Measurements from ENCODE around the gene SAPCD2. TPM values are rescaled to one million over a fixed set of nuclear protein-coding genes. Genes with fewer than 3 reads are reported as not detected.

SAPCD2 gene
- total RNA-seq, 2 donors from 2014 or later: 19.2 to 57.8 TPM

GRCh38 chr9:137022662-137023008 lies 47.7 kb downstream of the SAPCD2 start:
- Histone ChIP-seq H3K27me3 (no peaks in the 10 kb centered on the region), H3K36me3 (no peaks in the 10 kb centered on the region), H3K4me1 (peaks cover 25% of the 10 kb centered on the region), H3K9ac (ENCODE audit: low read depth in 2 of 2, low read length in 2 of 2) (no peak overlapping the region), H3K27ac (peak overlapping the region; percentile 63), H3K4me3 (no peak overlapping the region), H3K9me3 (no peaks in the 10 kb centered on the region)
- intact Hi-C loops (cut with DNase I): no loop called here
- no peak for DNase-seq
- TF ChIP-seq CTCF (IDR thresholded peaks at IDR 0.05): no peak

- TF ChIP-seq CTCF (IDR thresholded peaks at IDR 0.05): no peak
- DNase-seq: peak; percentile 98
- Histone ChIP-seq H3K4me1 (peaks cover 21% of the 10 kb centered on the region), H3K9ac (ENCODE audit: low read depth in 2 of 2, low read length in 2 of 2) (no peak overlapping the region), H3K9me3 (no peaks in the 10 kb centered on the region), H3K4me3 (no peak overlapping the region), H3K36me3 (no peaks in the 10 kb centered on the region), H3K27ac (peak overlapping the region; percentile 63), H3K27me3 (no peaks in the 10 kb centered on the region)
- intact Hi-C loops (cut with DNase I): no loop called here
Measured at GRCh38 chr9:137021979-137022661, 48.2 kb downstream of the SAPCD2 start.

GRCh38 chr9:137021568-137021978 lies 48.8 kb downstream of the SAPCD2 start:
- no peak for TF ChIP-seq CTCF (IDR thresholded peaks at IDR 0.05)
- Histone ChIP-seq H3K4me3 (no peak overlapping the region), H3K9me3 (no peaks in the 10 kb centered on the region), H3K27ac (no peak overlapping the region), H3K4me1 (peaks cover 17% of the 10 kb centered on the region), H3K9ac (ENCODE audit: low read depth in 2 of 2, low read length in 2 of 2) (no peak overlapping the region), H3K36me3 (no peaks in the 10 kb centered on the region), H3K27me3 (no peaks in the 10 kb centered on the region)
- peak; percentile 57 for DNase-seq
- intact Hi-C loops (cut with DNase I): no loop called here

GRCh38 chr9:137020771-137021567 lies 49.4 kb downstream of the SAPCD2 start:
- Histone ChIP-seq H3K4me1 (peaks cover 16% of the 10 kb centered on the region), H3K27me3 (no peaks in the 10 kb centered on the region), H3K9me3 (no peaks in the 10 kb centered on the region), H3K36me3 (no peaks in the 10 kb centered on the region), H3K27ac (no peak overlapping the region), H3K9ac (ENCODE audit: low read depth in 2 of 2, low read length in 2 of 2) (no peak overlapping the region), H3K4me3 (no peak overlapping the region)
- DNase-seq: no peak
- intact Hi-C loops (cut with DNase I): no loop called here
- TF ChIP-seq CTCF (IDR thresholded peaks at IDR 0.05): no peak

GRCh38 chr9:137019891-137020683 lies 50.3 kb downstream of the SAPCD2 start:
- intact Hi-C loops (cut with DNase I): no loop called here
- TF ChIP-seq CTCF (IDR thresholded peaks at IDR 0.05): no peak
- DNase-seq: no peak
- H3K9me3 ChIP-seq: no peaks in the 10 kb centered on the region
- H3K4me3 ChIP-seq: no peak overlapping the region
- peaks cover 12% of the 10 kb centered on the region for H3K4me1 ChIP-seq
- H3K36me3 ChIP-seq: no peaks in the 10 kb centered on the region
- no peaks in the 10 kb centered on the region for H3K27me3 ChIP-seq
- H3K27ac ChIP-seq: no peak overlapping the region
- no peak overlapping the region for H3K9ac ChIP-seq (ENCODE audit: low read depth in 2 of 2, low read length in 2 of 2)

Measured in colonic mucosa (tissue), 4 donors.